HK-2 (cell line): ENCODE results near the gene UBE2O.

Experiments
- DNase-seq: peaks from one replicate; pipeline ENCODE4 v3.0.0-alpha.2; 2018; ENCODE audit not compliant: unreplicated experiment

Gene UBE2O

DNA sequence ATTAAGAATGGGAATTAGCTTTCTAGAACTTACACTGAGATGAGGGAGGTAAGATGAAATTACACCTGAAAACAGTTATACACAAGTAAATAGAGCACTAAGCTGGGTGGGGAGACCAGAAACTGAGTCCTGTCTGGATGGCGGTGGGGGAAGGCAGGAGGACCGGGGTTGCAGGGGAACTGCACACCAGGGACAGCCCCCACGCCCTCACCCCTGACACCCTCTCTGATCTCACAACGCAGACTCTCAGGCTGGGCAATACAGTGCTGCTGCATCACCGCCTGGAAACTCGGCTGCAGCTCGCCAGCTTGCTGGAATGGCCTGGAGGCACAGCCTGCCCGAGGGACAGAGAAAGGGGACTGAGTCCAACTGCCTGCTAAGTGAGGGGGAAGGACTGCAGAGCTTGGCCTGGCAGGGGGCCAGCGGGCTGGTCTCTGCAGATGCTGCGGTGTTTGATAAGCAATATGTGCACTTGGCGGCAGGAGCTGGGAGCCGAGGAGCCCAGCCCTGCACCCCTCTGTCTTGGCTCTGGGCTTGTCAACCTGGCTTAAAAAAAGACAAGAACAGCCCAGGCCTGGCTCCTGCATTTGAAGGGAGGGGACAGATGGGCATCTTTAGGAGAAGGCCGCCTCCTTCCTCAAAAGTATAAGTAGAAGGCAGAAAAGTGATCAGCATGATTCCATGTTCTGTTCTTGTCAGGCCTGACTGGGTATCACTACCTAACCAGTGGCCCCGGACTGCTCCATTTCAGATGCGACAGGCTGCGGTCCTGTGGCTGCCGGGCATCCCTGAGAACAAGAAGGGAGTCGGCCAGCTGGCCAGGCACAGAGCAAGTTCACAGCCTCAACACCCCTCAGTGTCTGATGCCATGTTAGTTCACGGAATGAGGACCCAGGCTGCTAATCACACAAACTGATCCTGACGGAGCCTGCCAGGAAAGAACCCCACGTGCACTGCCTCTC lies 38.3 kb downstream of the UBE2O start:
- DNase-seq: no peak

DNA sequence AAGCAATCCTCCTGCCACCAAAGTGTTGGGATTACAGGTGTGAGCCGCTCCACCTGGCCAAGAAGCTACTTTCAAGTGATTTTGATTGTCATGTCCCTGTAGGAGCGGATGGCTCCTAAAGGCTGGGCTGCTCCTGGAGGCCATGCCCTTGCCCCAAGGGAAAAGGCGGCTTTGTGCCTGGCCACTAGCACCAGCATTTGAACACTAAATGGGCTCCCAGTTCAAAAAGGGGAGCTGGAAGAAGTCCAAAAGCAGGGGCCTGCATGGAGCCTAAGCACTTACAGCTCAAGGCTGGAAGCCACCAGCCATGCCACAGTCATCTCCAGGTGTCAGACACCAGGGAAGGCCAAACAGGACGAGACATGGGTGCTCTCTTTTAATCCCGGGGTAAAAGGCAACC lies 41.7 kb downstream of the UBE2O start:
- DNase-seq: no peak

DNA sequence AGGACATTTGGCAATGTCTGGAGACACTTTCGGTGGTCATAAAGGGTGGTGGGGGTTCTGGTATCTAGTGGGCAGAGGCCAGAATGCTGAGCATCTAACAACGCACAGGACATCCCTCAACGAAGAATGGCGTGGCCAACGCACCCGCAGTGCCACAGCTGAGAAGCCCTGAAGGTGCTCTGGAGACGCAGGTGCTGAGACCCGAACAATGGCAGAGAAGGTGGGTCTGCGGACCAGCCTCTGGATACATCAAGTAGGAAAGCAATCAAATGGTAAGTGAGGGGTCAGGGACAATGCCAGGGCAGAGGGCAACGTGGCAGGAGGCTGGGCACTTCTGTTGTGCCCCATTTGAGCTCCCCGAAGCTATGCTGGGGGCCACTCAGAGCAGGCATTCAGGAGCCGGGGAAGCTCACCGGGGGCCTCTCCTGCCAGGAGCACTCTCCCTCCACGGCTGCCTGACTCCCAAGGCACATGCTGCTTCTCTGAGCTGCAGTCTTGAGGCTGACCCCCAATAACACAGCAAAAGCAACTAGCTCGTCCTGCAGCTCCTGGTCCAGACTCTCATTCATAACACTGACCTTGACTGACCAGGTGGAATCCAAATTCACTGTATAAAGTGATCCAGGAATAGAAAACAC lies 42.5 kb downstream of the UBE2O start:
- no peak for DNase-seq

DNA sequence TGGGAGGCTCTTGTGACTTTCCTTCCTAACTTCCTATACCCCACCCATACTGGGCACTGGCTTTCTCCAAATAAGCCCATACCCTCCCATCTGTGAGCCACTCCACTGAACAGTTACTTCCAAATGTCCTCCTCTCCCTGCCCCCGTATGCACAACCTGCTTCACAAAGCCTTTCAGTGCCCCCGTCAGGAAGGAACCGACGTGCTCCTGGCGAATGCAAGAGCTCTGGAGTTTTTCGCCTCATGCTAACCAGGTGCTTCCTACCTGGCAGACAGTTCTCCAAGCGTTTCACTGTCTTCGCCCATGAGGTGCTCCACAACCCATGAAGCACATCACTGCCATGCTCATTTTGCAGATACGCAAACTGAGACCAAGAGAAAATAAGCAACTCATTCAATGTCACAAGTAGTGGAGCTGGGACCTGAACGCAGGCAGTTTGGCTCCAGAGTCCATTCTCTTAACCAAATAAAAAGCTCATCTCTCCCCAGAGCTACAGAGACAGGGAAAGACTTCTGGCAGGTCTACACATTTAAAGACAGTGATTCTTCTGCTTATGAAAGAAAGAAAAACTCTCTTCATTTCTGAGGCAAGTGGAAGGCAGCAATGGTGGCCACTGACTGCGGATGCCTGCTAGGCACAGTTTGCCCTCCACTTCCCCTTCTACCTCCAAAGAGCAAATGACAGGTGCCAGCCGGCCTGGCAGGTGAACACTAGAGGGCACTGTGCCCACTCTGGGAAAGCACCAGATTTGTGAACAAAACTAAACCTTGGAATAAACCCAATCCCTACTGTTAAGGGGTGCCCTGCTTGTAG lies 44.7 kb downstream of the UBE2O start:
- DNase-seq: peak; percentile 60

DNA sequence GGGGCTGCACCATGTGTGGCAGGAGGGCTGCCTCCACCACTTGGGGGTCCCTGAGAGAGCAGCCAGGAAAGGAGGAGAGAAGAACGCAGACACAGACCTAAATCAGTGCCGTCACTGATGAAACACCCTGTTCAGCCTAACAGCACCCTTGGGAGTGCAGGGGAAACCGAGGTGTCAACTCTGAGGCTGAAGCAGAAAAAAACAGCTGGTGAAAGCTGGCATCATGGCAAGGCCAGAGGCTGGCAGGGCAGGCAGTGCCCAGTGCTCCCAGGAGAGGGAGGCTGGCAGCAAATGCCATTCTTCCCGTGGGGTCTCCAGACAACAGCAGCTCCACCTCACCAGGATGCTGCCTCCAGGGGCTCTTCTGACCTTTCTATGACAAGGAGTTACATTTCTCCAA lies 45.4 kb downstream of the UBE2O start:
- DNase-seq: no peak

DNA sequence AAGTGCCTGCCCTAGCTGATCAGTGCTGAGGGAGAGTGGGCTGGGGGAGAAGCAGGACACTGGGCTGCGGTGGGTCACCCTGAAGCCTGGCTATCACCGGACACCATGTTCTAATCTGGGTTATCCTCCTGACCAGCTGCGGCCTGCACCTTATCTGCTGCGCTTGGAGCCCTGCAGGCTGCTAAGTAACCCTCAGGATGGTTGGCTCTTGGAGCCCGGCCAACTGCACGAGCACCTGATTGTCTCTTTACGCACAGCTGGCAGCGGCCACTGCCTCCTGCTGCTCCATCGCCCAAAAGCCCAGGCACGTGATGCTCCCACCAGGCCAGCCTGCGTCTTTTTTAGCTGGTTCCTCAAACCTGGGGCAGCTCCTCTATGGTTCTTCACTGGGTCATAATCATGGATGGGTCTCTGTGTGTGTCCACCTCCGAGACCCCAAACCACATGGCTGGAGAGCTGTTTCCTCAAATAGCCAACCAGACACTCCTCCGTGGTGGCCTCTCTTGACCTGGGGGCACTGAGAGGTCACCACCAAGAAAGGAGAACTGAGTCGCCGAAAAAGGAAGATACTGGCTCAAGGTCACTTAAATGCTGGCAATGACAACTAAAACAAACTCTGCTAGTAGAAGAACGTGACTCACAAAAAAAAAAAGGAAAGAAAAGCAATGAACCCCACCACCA lies 46.8 kb downstream of the UBE2O start:
- DNase-seq: no peak

DNA sequence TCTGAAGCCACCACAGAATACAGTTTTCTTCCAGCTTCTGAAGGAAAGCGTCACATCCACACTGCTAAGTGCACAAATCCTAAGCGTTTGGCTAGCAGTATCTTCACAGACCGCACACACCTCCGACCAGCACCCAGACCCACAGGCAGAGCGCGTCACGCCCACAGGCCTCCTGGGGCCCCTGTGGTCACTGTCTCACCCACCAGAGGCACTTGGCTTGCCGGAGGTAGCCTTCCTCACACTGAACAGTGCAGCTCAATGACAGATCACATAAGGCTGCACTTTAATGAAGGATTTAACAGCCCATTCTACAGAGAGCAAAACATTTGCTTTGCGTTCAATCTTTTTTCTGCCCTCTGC lies 47.4 kb downstream of the UBE2O start:
- no peak for DNase-seq

DNA sequence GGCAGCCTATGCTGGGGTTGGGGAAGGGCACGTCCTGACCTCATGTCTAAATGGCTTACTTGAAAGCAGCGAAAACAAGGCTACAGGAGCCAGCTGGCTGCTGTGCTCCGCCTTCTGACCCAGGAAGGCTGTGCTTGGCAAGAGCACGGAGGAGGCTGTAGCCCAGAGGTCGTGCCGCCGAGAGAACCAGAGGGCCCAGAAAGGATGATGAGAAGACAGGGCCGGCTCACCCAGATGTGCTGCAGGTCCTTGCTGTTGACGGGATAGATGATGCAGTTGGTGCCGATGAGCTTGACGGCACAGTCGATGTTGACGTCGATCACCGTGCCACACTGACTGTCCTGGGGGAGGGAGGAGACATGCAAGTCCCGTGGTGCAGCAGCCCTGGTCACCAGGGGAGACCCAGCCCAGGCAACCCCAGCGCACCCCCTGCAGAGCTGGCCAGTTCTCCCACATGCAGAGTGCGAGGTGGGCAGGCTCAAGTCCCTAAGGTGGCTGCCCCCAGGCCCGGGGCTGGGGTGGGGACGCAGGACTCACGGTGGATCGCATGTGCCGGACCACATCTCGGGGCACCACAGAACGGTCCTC lies 47.9 kb downstream of the UBE2O start:
- DNase-seq: no peak

DNA sequence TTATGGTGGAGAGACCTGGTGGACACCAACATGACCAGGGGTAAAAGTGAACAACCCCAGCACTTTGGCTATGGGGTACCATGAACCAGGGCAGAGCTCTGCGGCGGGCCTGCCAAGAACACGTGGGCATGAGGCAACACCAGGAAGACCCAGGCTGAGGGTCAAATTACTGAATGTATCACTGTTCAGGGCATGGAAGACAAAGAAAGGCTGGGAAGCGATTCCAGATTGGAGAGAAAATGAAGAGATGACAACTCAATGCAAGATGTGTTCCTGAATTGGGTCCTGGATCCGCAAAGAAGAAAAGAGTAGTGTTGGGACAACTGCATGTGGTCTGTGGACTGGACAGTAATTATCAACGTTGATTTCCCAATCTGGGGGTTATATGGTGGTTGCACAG lies 48.7 kb downstream of the UBE2O start:
- DNase-seq: no peak

DNA sequence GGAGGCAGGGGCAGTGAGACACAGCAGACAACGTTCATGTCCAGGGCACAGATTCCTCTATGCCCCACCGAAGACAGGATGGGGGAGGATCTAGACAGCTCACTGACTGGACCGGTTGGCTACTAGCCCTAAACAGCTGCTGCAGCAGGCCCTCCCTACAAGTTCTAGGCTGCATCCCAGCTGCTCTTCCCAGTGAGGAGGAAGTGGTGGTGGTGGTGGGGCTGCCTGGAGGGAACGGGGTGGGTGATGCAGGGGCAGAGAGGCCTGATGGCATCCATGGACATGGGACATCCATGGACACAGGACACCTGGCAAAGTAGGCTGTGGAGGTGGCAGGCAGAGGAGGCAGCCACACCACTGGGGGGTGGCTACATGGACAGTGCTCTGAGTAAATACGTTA lies 50.2 kb downstream of the UBE2O start:
- no peak for DNase-seq

DNA sequence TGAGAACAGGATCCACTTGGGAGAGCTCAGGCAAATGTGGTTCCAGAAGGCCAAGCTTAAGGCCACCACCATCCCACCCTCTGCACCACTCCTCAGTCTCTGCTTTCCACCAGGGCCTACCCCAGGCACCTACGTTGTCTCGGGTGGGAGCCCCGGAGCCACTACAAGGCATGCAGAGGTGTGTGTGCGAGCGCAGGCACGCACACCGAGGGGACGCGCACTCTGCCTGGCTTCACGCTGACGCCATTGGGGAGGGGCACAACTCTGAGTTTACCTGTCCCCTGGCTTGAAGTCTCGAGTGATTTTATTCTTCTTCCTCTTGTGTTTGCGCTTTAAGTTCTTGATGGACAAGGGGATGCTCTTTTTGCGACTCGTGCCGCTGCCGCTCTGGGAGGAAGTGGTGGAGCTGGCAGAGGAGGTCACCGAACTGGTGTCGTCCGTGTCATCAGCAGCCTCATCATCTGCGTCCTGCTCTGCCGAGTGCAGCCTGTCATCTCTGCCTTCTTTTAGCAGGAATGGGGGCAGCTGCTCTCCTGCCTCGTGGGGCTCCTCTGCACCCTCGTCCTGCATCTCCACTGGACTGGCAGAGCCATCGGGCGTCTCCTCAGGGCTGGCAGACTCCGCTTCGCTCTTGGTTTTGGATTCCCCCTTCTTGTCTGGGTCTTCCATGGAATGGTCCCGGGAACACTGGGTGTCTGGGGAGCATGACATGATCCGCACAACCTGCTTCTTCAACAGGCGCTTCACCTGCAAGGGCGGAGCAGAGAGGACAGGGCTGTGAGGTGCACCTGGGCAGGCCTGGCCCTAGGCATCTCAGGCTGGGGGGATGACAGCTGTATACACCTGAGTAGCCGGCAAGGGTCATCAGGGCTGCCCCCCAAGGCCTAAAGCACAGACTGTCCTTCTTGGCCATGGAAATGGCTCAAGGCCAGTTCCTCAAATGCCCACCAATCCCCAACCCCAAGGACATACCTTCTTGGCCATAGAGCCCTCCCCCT lies 53.5 kb downstream of the UBE2O start:
- DNase-seq: no peak

DNA sequence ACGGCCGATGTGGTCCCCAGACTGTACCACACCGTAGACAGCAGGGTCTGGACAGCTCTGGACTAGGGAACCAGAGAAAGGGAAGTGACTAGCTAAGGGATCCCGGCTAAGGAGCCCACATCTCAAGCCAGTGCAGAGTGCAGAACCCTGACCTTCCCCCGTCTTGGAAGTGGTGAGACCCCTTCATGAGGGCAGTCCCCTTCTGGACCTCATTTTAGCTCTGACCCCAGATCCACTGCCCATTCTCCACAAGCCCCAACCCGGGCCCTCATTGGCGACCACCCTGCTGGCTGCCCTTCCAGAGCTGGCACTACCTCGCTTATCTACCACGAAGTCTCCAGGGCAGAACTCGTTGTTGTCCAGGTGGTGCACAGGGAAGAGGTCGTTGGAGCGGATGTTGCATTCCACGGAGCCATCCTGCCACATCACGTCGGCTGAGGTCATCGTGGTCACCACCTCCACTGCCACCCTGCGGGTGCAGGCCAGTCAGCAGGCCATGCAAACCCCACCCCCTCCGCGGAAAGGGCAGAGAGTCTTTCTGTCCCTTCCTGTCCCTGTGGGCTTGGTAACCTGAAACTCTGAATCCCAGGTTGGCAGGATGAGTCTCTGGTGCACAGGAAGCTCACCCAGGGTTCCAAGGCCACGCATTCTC lies 54.3 kb downstream of the UBE2O start:
- DNase-seq: peak; percentile 90

DNA sequence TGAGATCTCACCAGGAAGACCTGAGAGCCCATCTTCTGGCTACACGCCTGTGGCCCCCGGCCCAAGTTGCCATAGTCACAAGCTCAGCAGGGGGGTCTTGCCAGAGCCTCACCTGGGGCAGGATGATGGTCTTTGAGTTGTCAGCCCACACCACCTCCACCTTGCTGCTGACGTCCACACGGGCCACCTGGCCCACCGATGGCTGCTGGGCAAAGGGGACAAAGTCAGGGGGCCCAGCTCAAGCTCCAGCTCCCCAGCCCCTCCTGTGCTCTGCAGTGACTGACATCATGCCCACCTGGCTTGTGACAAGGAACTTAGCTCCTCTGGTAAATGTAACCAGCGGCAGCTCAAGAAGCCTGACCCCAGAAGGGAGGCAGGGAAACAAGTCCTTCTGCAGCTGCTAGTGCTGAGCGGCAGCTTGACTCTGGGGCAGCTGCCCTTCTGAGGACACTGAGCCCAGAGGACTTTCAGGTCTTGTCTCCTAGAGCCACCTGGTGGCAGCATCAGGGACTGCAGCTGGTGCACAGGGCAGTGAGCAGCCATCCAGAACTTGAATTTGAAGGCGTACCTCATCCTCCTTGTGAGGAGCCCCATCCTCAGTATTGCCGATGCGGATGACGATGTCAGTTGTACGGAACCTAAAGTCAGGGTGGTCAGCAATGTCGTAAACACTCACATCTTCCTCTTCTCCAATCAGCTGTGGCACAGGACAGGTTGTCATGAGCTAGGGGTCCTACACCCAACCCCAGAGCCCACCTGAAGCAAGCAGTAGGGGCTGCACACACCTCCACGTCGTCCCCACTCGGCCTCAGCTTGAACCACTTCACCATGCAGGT lies 55.0 kb downstream of the UBE2O start:
- peak; percentile 93 for DNase-seq

DNA sequence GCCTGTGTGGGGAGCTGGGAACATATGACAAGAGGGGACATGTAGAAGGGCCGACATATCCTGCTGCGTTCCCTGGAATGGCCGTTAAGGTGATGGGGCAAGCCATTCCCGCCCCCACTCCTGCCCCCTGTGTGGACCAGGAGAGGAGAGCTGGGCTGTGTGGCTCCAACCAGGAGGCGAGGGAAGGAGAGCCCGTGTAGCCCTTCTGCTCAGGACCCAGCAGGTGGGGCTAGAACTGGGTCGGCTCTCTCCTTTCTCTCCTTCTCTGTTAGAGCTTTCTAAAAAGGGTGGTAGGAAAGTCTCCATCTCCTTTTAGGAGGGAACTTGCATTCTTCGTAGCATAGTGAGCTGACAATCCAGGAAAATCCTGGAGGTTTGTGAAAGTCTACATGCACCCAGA lies 55.8 kb downstream of the UBE2O start:
- no peak for DNase-seq

DNA sequence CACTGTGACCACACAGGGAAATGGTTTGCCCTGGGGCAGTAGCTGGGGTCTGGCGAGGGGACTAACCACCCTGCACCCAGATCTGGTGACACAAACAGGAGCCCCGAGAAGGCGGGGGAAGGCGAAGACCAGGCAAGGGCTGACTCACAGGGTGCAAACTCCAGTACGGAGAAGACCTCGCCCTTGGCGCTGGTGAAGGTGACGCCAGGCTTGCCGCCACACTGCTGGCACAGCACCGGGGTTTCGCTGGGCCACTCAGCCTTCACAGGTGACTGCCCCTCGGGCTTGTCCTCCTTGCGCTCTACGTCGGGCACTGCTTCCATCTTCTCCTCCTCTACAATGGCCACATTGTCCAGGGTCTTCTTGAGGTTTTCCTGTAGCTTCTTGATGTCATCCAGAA lies 57.0 kb downstream of the UBE2O start:
- DNase-seq: no peak

DNA sequence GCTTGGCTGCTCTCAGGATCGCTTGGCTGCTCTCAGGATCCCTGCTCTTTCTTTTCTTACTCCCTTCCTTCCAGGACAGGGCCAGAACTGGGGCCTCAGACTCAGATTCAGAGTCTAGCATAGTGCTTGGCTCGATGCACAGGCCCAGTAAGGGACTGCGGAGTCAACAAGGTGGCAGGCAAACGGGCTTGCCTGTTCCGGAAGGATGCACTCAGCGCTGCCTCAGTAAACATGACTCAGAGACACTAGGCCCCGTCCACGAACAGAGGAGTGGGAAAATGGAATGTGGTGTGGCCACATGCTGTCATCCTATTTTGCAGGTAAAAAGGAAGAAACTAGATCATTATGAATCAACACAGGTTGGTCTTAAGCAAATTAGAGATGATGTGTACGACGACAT lies 58.8 kb downstream of the UBE2O start:
- peak; percentile 91 for DNase-seq

DNA sequence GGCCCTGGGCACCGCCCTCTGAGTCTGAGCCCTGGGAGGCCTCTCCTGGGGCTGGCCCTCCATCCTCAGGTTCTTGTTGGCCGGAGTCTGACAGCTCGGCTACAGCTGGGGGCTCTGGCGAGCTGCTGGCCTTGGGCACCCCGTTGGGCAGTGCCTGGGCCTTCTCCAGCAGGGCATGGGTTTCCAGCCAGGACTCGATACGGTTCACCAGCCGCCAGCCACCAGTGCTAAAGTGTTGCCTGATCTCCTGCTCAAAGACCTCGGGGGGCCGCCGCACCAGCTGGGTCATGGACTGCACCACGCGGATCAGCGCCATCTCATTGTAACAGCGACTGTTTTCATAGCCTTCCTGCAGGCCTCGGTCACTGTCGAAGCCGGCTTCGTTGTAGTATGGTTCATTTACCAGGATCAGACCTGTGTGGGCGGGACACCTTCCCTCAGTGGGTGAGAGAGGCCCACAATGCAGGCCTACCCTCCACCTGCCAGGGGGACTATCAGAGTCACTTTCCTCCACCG lies 61.7 kb downstream of the UBE2O start:
- DNase-seq: no peak

DNA sequence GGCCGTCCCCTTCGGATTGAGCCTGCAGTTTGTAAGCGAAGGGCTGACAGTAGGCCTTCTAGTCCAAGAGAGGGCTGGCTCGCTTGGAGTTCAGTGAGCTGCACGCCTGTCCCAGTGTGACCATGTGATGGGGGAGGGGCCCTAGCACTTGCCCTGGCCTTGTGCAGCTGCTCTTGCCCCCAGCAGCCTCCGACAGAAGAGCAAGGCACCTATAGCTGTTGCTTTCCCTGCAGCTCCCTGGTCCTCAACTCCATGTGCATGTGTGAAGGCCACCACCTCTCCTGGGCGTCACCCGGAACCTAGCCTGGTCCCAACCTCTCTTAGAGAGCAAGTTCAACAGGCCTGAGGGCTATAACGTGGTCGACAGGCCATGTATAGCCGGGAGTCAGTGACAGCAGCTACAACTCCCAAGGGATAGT lies 62.9 kb downstream of the UBE2O start:
- DNase-seq: no peak
